Uterus (tissue), 2 donors: ENCODE measurements around the gene ELMO1.

Source experiments
- POLR2A ChIP-seq, 2 donors: fragments of 450-650 bp; IDR thresholded peaks; one replicate each; pipeline ENCODE4 v1.6.1; 2016; ENCODE audit warnings: antibody characterized with exemption in 2 of 2, mild to moderate bottlenecking in 1 of 2, moderate library complexity in 1 of 2
- TF ChIP-seq, protein P1 (sequence below), 4 experiments: fragments of 200-600 bp in 2 of 4; fragments of 450-650 bp in 2 of 4; sonication (generic) in 2 of 4; IDR thresholded peaks; one replicate each; pipeline ENCODE4 v1.5.1; 2016 to 2019; ENCODE audit warnings: antibody characterized with exemption in 4 of 4, mild to moderate bottlenecking in 2 of 4, moderate library complexity in 1 of 4

DNA sequence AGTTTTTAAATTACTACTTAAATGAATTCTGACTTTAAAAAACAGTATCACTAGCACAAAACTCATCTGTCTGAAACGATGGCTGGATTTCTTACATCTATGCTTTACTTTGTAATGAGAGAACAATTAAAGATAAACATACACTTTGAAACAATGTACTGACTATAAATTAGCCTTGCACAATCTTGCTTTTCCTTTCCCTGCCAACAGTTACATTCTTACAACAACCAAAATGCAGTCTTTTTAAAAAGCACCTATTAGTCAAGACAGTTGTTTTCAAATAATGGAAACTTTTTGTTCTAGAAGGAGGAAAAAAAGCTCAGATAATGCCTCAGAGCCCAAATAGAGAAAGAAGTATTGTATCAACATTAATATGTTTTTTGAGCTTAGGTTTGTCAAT lies 153.3 kb downstream of the ELMO1 start:
- TF ChIP-seq POLR2A (IDR thresholded peaks at IDR 0.05), result no peak
- TF ChIP-seq, protein P1, sequence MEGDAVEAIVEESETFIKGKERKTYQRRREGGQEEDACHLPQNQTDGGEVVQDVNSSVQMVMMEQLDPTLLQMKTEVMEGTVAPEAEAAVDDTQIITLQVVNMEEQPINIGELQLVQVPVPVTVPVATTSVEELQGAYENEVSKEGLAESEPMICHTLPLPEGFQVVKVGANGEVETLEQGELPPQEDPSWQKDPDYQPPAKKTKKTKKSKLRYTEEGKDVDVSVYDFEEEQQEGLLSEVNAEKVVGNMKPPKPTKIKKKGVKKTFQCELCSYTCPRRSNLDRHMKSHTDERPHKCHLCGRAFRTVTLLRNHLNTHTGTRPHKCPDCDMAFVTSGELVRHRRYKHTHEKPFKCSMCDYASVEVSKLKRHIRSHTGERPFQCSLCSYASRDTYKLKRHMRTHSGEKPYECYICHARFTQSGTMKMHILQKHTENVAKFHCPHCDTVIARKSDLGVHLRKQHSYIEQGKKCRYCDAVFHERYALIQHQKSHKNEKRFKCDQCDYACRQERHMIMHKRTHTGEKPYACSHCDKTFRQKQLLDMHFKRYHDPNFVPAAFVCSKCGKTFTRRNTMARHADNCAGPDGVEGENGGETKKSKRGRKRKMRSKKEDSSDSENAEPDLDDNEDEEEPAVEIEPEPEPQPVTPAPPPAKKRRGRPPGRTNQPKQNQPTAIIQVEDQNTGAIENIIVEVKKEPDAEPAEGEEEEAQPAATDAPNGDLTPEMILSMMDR (IDR thresholded peaks at IDR 0.05), result no peak
